Activated CD8-positive, alpha-beta T cell treated with anti-CD3 and anti-CD28 coated beads for 36 hours (primary cell): Measurements from ENCODE around the gene KY. TPM values are rescaled to one million over a fixed set of nuclear protein-coding genes. Genes with fewer than 3 reads are reported as not detected.

Experiments used
- ATAC-seq: fragments of 200-7000 bp; cut with Tn5 transposase; one replicate; pipeline ENCODE4 v1.10.0; 2021; ENCODE audit warnings: mild to moderate bottlenecking, moderate library complexity
- CTCF ChIA-PET: fragments of 350-600 bp; sonication (Branson Sonifier 250); formaldehyde crosslinking; loops from one replicate; lab custom pipeline; 2021; ENCODE audit warnings: antibody characterized with exemption; lab: Charles Lee
- POLR2A ChIA-PET: fragments of 350-600 bp; sonication (Branson Sonifier 250); formaldehyde crosslinking; loops from one replicate; lab custom pipeline; 2021; ENCODE audit warnings: antibody characterized with exemption; lab: Charles Lee
- DNase-seq: peaks from one replicate; pipeline ENCODE4 v3.0.0-alpha.2; 2020
- H3K27ac Mint-ChIP-seq: one replicate; pipeline ENCODE4 v1.8.0; 2021; ENCODE audit warnings: mild to moderate bottlenecking, mixed read lengths
- H3K27me3 Mint-ChIP-seq: one replicate; pipeline ENCODE4 v1.8.0; 2021; ENCODE audit warnings: mixed read lengths
- H3K36me3 Mint-ChIP-seq: one replicate; pipeline ENCODE4 v1.8.0; 2021; ENCODE audit warnings: low read depth, mixed read lengths
- H3K4me1 Mint-ChIP-seq: one replicate; pipeline ENCODE4 v1.8.0; 2021; ENCODE audit warnings: low read depth, mixed read lengths
- H3K4me3 Mint-ChIP-seq: one replicate; pipeline ENCODE4 v1.8.0; 2021; ENCODE audit warnings: mild to moderate bottlenecking, moderate library complexity, mixed read lengths
- H3K9me3 Mint-ChIP-seq: one replicate; pipeline ENCODE4 v1.8.0; 2021; ENCODE audit warnings: mixed read lengths
- intact Hi-C: fragments of 100-400 bp; cut with micrococcal nuclease; formaldehyde crosslinking; loops from one replicate; pipeline ENCODE4 v1.10.0; 2022
- total RNA-seq, 2 experiments: library from RNA; stranded (reverse); gene quantifications; one replicate each; pipeline ENCODE4 v1.2.3, GENCODE V29; 2021
- TF ChIP-seq, protein P1 (sequence below): fragments of 200-600 bp; IDR thresholded peaks from one replicate; pipeline ENCODE4 v1.8.0; 2022; ENCODE audit warnings: antibody characterized with exemption, mild to moderate bottlenecking

The KY gene
- total RNA-seq, 2 experiments from 2014 or later, result not detected

GRCh38 chr3:134658555-134658954 lies 7.7 kb upstream of the KY start:
- no peaks in the 10 kb centered on the region for H3K9me3 Mint-ChIP-seq
- H3K27ac Mint-ChIP-seq, result no peak overlapping the region
- H3K36me3 Mint-ChIP-seq, result no peaks in the 10 kb centered on the region
- H3K27me3 Mint-ChIP-seq, result peaks cover 3% of the 10 kb centered on the region
- no peak for DNase-seq
- ChIA-PET CTCF (interaction anchor here (0.8 kb wide), 1 partner anchor 55 kb away, joined by 3 read pairs; no protein-coding TSS in a partner anchor), POLR2A (no interaction called here)
- ATAC-seq, result no peak
- no peaks in the 10 kb centered on the region for H3K4me1 Mint-ChIP-seq
- H3K4me3 Mint-ChIP-seq, result no peak overlapping the region
- intact Hi-C loops, result no loop called here
- TF ChIP-seq, protein P1, sequence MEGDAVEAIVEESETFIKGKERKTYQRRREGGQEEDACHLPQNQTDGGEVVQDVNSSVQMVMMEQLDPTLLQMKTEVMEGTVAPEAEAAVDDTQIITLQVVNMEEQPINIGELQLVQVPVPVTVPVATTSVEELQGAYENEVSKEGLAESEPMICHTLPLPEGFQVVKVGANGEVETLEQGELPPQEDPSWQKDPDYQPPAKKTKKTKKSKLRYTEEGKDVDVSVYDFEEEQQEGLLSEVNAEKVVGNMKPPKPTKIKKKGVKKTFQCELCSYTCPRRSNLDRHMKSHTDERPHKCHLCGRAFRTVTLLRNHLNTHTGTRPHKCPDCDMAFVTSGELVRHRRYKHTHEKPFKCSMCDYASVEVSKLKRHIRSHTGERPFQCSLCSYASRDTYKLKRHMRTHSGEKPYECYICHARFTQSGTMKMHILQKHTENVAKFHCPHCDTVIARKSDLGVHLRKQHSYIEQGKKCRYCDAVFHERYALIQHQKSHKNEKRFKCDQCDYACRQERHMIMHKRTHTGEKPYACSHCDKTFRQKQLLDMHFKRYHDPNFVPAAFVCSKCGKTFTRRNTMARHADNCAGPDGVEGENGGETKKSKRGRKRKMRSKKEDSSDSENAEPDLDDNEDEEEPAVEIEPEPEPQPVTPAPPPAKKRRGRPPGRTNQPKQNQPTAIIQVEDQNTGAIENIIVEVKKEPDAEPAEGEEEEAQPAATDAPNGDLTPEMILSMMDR, result no peak

DNA sequence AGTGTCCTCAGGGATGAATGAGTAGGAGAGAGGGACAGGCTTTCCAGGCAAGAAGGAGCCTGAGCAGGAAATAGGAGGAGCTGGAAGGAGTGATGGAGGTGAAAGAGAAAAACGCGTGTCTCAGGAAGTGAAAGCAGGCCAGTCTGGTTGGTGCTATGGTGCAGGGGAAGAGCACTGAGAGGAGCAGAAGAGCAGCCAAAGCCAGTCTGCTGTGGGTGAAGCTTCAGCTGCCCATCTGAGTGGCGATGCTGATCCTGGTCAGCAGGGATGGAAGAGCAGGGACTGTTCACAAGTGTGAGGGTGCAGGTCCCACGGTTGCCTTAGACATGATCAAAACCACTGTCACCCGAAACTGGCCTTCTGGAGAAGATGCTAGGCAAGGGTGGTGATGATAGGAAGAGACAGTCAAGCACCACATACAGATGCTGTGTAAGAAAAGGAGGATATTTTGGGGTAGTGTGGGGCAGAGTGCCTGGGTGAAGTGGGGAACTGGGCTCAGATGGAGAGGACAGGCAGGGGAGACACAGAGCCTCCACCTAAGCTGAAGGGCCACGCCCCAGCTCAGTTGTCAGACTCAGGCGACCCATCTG lies 5.5 kb upstream of the KY start:
- H3K4me3 Mint-ChIP-seq, result no peak overlapping the region
- ChIA-PET CTCF (no interaction called here), POLR2A (no interaction called here)
- no peaks in the 10 kb centered on the region for H3K4me1 Mint-ChIP-seq
- DNase-seq (no peak), ATAC-seq (no peak)
- TF ChIP-seq, protein P1, result no peak
- intact Hi-C loops, result no loop called here
- no peak overlapping the region for H3K27ac Mint-ChIP-seq
- H3K27me3 Mint-ChIP-seq, result peaks cover 11% of the 10 kb centered on the region
- no peaks in the 10 kb centered on the region for H3K36me3 Mint-ChIP-seq
- no peaks in the 10 kb centered on the region for H3K9me3 Mint-ChIP-seq

- Mint-ChIP-seq H3K27me3 (peaks cover 12% of the 10 kb centered on the region), H3K9me3 (no peaks in the 10 kb centered on the region), H3K4me3 (no peak overlapping the region), H3K36me3 (no peaks in the 10 kb centered on the region), H3K4me1 (no peaks in the 10 kb centered on the region), H3K27ac (no peak overlapping the region)
- no peak for DNase-seq
- intact Hi-C loops, result no loop called here
- ChIA-PET CTCF (no interaction called here), POLR2A (no interaction called here)
- TF ChIP-seq, protein P1, result no peak
- ATAC-seq, result no peak
Observed at GRCh38 chr3:134655706-134656105, 4.9 kb upstream of the KY start.

DNA sequence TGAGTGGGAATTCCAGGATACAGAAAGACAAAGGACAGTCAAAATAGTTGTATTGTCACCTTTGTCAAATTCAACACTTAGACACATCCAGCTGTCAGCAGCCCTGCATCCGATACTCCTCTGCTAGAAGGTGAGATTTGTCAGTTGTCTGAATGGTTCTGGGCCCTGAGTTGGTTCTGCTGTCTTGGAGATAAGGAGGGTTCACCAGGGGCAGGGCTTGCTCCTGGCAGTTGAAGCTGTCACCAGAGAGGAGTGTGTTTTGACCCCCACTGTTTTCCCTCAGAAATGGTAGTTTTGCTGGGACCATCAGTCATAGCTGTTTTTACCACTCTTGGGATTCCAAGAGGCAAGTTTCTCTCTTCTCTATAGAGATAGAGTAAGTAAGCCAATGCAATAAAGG lies 3.2 kb upstream of the KY start:
- ATAC-seq, result no peak
- peaks cover 2% of the 10 kb centered on the region for H3K4me1 Mint-ChIP-seq
- no peak overlapping the region for H3K4me3 Mint-ChIP-seq
- H3K27ac Mint-ChIP-seq, result no peak overlapping the region
- DNase-seq, result no peak
- POLR2A ChIA-PET, result no interaction called here
- no peaks in the 10 kb centered on the region for H3K9me3 Mint-ChIP-seq
- H3K36me3 Mint-ChIP-seq, result no peaks in the 10 kb centered on the region
- CTCF ChIA-PET, result interaction anchor here (1.2 to 1.3 kb wide), 2 partner anchors 53 to 102 kb away, joined by 3 read pairs; no protein-coding TSS in a partner anchor
- intact Hi-C loops, result no loop called here
- TF ChIP-seq, protein P1, result no peak
- peaks cover 17% of the 10 kb centered on the region for H3K27me3 Mint-ChIP-seq

- no peak overlapping the region for H3K27ac Mint-ChIP-seq
- H3K36me3 Mint-ChIP-seq, result no peaks in the 10 kb centered on the region
- peaks cover 2% of the 10 kb centered on the region for H3K4me1 Mint-ChIP-seq
- H3K4me3 Mint-ChIP-seq, result no peak overlapping the region
- peaks cover 17% of the 10 kb centered on the region for H3K27me3 Mint-ChIP-seq
- H3K9me3 Mint-ChIP-seq, result no peaks in the 10 kb centered on the region
- ATAC-seq (no peak), DNase-seq (no peak)
- CTCF ChIA-PET, result no interaction called here
- intact Hi-C loops, result no loop called here
- POLR2A ChIA-PET, result no interaction called here
- TF ChIP-seq, protein P1, result no peak
Observed at GRCh38 chr3:134652886-134653630, 2.2 kb upstream of the KY start.
